Neural progenitor cell (in vitro differentiated cells): ENCODE measurements around the gene MAP6D1. TPM values are rescaled to one million over a fixed set of nuclear protein-coding genes. Genes with fewer than 3 reads are reported as not detected.

Experiments used
- DNase-seq: peaks from one replicate; pipeline ENCODE4 v3.0.0-alpha.2; 2016; ENCODE audit warnings: low spot score
- H2AFZ ChIP-seq: fragments of 200-600 bp; sonication (generic); replicated peaks from 2 replicates; pipeline ENCODE4 v1.6.1; 2016; ENCODE audit warnings: antibody characterized with exemption
- H3F3A ChIP-seq: fragments of 200-600 bp; sonication (generic); 2 replicates; pipeline ENCODE4 v1.6.1; 2016; ENCODE audit warnings: antibody characterized with exemption, low read depth
- H3K27ac ChIP-seq: fragments of 200-600 bp; sonication (generic); 2 replicates; pipeline ENCODE4 v1.5.1; 2016; ENCODE audit warnings: mild to moderate bottlenecking
- H3K27me3 ChIP-seq: fragments of 200-600 bp; sonication (generic); 2 replicates; pipeline ENCODE4 v1.6.1; 2016; ENCODE audit warnings: mild to moderate bottlenecking, moderate library complexity
- H3K36me3 ChIP-seq: fragments of 200-600 bp; sonication (generic); 2 replicates; pipeline ENCODE4 v1.5.1; 2016
- H3K4me1 ChIP-seq: fragments of 200-600 bp; sonication (generic); 2 replicates; pipeline ENCODE4 v1.6.1; 2016; ENCODE audit warnings: mixed run types
- H3K4me2 ChIP-seq: fragments of 200-600 bp; sonication (generic); 2 replicates; pipeline ENCODE4 v1.6.1; 2016
- H3K4me3 ChIP-seq: fragments of 200-600 bp; sonication (generic); 2 replicates; pipeline ENCODE4 v1.5.1; 2016
- H3K79me2 ChIP-seq: fragments of 200-600 bp; sonication (generic); 2 replicates; pipeline ENCODE4 v1.6.1; 2016; ENCODE audit warnings: low read depth
- H3K9ac ChIP-seq: fragments of 200-600 bp; sonication (generic); 2 replicates; pipeline ENCODE4 v1.6.1; 2016
- H3K9me3 ChIP-seq: fragments of 200-600 bp; sonication (generic); 2 replicates; pipeline ENCODE4 v1.5.1; 2016; ENCODE audit warnings: low read depth
- H4K20me1 ChIP-seq: fragments of 200-600 bp; sonication (generic); 2 replicates; pipeline ENCODE4 v1.6.1; 2016; ENCODE audit warnings: low read depth
- H3K27ac Mint-ChIP-seq: 3 replicates; pipeline ENCODE4 v1.8.0; 2021; ENCODE audit warnings: mixed read lengths
- H3K27me3 Mint-ChIP-seq: 2 replicates; pipeline ENCODE4 v1.8.0; 2022; ENCODE audit warnings: low read depth, mild to moderate bottlenecking, inconsistent platforms, moderate library complexity, mixed read lengths; ENCODE audit not compliant: insufficient read depth
- H3K36me3 Mint-ChIP-seq: 3 replicates; pipeline ENCODE4 v1.8.0; 2021; ENCODE audit warnings: mixed read lengths
- H3K4me1 Mint-ChIP-seq: 3 replicates; pipeline ENCODE4 v1.8.0; 2021; ENCODE audit warnings: mixed read lengths
- H3K4me3 Mint-ChIP-seq: 3 replicates; pipeline ENCODE4 v1.8.0; 2021; ENCODE audit warnings: mild to moderate bottlenecking, moderate library complexity, mixed read lengths
- H3K9me3 Mint-ChIP-seq: 3 replicates; pipeline ENCODE4 v1.8.0; 2020; ENCODE audit warnings: mixed read lengths
- EZH2 ChIP-seq: fragments of 200-600 bp; sonication (generic); IDR thresholded peaks from 2 replicates; pipeline ENCODE4 v1.6.1; 2017; ENCODE audit warnings: antibody characterized with exemption, mild to moderate bottlenecking, moderate library complexity
- EZH2phosphoT487 ChIP-seq: fragments of 200-600 bp; sonication (generic); IDR thresholded peaks from 2 replicates; pipeline ENCODE4 v1.6.1; 2017; ENCODE audit warnings: antibody characterized with exemption
- total RNA-seq: library from RNA; depleted of rRNA; stranded (reverse); fragments of >200 nt; gene quantifications from 2 replicates; pipeline ENCODE4 v1.2.3, GENCODE V29; 2015; ENCODE audit warnings: low replicate concordance
- TF ChIP-seq, protein P1 (sequence below): fragments of 200-600 bp; sonication (generic); IDR thresholded peaks from 2 replicates; pipeline ENCODE4 v1.5.1; 2017; ENCODE audit warnings: antibody characterized with exemption, mild to moderate bottlenecking

MAP6D1 gene
- total RNA-seq, 1 donor from 2014 or later, result 3.5 TPM

DNA sequence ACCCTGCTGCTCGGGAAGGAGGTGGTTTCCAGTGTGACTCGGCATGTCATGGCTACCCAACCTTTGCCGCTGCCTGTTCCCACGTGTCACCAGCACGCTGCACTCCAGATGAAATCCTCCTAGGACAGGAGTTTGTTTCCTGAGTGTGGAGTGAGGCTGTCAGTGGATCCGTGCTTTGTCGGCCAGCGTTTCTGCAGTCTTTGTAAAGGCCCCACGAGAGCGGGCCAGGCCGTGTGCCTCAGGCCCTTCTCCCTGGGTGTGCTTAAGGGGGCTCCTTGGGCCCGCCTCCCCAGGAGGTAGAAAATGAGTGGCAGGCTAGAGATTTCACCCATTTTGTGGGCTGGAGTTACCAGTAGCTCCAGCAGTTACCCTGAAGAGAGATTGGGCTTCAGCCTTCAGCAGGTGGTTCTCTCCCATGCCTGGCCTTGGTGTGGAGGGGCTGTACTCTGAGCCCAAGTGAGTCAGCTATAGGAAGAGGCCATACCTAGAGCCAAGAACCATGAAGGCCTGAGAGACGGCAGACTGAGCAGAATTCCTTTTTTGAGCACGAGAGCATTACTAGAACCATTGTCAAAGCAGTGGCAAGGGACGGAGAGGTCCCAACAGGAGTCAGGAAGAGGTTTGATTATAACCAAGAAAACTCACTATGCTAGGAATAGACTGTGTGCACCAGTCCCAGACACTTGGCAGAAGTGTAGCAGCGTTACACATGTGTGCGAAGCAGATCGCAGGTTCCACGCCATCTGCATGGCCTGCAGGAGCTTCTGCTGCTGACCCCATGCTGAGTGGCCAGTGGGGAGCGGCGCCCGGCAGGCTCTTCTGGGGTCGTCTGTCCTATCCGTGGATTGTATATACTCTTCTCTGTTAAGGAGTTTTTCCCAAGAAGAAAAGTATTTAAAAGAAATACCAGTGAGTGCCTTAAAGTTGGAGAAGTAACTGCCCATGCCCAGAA lies 14.5 kb downstream of the MAP6D1 start:
- H2AFZ ChIP-seq, result no peak overlapping the region
- TF ChIP-seq EZH2phosphoT487 (no peak), EZH2 (no peak)
- TF ChIP-seq, protein P1, sequence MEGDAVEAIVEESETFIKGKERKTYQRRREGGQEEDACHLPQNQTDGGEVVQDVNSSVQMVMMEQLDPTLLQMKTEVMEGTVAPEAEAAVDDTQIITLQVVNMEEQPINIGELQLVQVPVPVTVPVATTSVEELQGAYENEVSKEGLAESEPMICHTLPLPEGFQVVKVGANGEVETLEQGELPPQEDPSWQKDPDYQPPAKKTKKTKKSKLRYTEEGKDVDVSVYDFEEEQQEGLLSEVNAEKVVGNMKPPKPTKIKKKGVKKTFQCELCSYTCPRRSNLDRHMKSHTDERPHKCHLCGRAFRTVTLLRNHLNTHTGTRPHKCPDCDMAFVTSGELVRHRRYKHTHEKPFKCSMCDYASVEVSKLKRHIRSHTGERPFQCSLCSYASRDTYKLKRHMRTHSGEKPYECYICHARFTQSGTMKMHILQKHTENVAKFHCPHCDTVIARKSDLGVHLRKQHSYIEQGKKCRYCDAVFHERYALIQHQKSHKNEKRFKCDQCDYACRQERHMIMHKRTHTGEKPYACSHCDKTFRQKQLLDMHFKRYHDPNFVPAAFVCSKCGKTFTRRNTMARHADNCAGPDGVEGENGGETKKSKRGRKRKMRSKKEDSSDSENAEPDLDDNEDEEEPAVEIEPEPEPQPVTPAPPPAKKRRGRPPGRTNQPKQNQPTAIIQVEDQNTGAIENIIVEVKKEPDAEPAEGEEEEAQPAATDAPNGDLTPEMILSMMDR, result no peak
- no peak overlapping the region for H3K4me3 ChIP-seq
- Mint-ChIP-seq H3K27ac (no peak overlapping the region), H3K27me3 (peaks cover 4% of the 10 kb centered on the region), H3K4me3 (no peak overlapping the region), H3K4me1 (no peaks in the 10 kb centered on the region), H3K36me3 (peaks cover 46% of the 10 kb centered on the region), H3K9me3 (no peaks in the 10 kb centered on the region)
- no peak overlapping the region for H3K9ac ChIP-seq
- no peak for DNase-seq
- H3K36me3 ChIP-seq, result no peaks in the 10 kb centered on the region
- no peaks in the 10 kb centered on the region for H4K20me1 ChIP-seq
- no peaks in the 10 kb centered on the region for H3K9me3 ChIP-seq
- H3F3A ChIP-seq, result peaks cover 6% of the 10 kb centered on the region
- no peak overlapping the region for H3K4me2 ChIP-seq
- no peaks in the 10 kb centered on the region for H3K4me1 ChIP-seq
- H3K27ac ChIP-seq, result no peak overlapping the region
- no peaks in the 10 kb centered on the region for H3K27me3 ChIP-seq
- H3K79me2 ChIP-seq, result no peaks in the 10 kb centered on the region

- H3K36me3 ChIP-seq, result no peaks in the 10 kb centered on the region
- H3K27me3 ChIP-seq, result no peaks in the 10 kb centered on the region
- no peaks in the 10 kb centered on the region for H3K4me1 Mint-ChIP-seq
- no peaks in the 10 kb centered on the region for H3K9me3 ChIP-seq
- no peak overlapping the region for H3K4me2 ChIP-seq
- no peak overlapping the region for H3K27ac ChIP-seq
- H3K9ac ChIP-seq, result no peak overlapping the region
- DNase-seq, result no peak
- H3K36me3 Mint-ChIP-seq, result peaks cover 48% of the 10 kb centered on the region
- no peak overlapping the region for H3K27ac Mint-ChIP-seq
- H3K4me3 Mint-ChIP-seq, result no peak overlapping the region
- no peaks in the 10 kb centered on the region for H4K20me1 ChIP-seq
- H3K4me1 ChIP-seq, result no peaks in the 10 kb centered on the region
- H2AFZ ChIP-seq, result no peak overlapping the region
- H3K4me3 ChIP-seq, result no peak overlapping the region
- H3K27me3 Mint-ChIP-seq, result peaks cover 3% of the 10 kb centered on the region
- no peaks in the 10 kb centered on the region for H3K79me2 ChIP-seq
- TF ChIP-seq EZH2phosphoT487 (no peak), EZH2 (no peak)
- TF ChIP-seq, protein P1, result no peak
- H3F3A ChIP-seq, result no peaks in the 10 kb centered on the region
- no peaks in the 10 kb centered on the region for H3K9me3 Mint-ChIP-seq
These were observed 16.1 kb downstream of the MAP6D1 start for GRCh38 chr3:183809270-183809669.

DNA sequence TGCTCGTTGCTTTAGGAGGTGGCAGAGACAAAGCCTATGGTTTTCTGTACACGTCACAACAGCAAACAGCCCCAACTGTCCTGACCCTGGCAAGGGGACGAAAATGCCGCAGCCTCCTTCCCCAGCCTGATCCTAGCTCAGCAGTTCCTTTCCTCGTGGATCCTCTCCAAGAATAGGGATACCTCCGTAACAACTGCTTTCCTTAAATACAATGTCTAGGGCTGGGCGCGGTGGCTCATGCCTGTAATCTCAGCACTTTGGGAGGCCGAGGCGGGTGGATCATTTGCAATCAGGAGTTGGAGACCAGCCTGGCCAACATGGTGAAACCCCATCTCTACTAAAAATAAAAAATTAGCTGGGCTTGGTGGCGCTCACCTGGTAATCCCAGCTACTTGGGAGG lies 17.0 kb downstream of the MAP6D1 start:
- H3F3A ChIP-seq, result no peaks in the 10 kb centered on the region
- no peak for DNase-seq
- H3K9me3 Mint-ChIP-seq, result no peaks in the 10 kb centered on the region
- H3K4me2 ChIP-seq, result no peak overlapping the region
- H2AFZ ChIP-seq, result no peak overlapping the region
- no peaks in the 10 kb centered on the region for H3K4me1 ChIP-seq
- H3K9ac ChIP-seq, result no peak overlapping the region
- H3K4me3 Mint-ChIP-seq, result no peak overlapping the region
- no peaks in the 10 kb centered on the region for H4K20me1 ChIP-seq
- H3K27me3 Mint-ChIP-seq, result peaks cover 3% of the 10 kb centered on the region
- no peaks in the 10 kb centered on the region for H3K4me1 Mint-ChIP-seq
- H3K27me3 ChIP-seq, result no peaks in the 10 kb centered on the region
- no peak overlapping the region for H3K4me3 ChIP-seq
- no peaks in the 10 kb centered on the region for H3K9me3 ChIP-seq
- no peak overlapping the region for H3K27ac Mint-ChIP-seq
- peaks cover 52% of the 10 kb centered on the region for H3K36me3 Mint-ChIP-seq
- no peak overlapping the region for H3K27ac ChIP-seq
- no peaks in the 10 kb centered on the region for H3K36me3 ChIP-seq
- H3K79me2 ChIP-seq, result no peaks in the 10 kb centered on the region
- TF ChIP-seq EZH2 (no peak), EZH2phosphoT487 (no peak)
- TF ChIP-seq, protein P1, result no peak
